RPMI7951 (cell line): ENCODE results near the gene TERB2. TPM values are rescaled to one million over a fixed set of nuclear protein-coding genes. Genes with fewer than 3 reads are reported as not detected.
"Not testable (repeated sequence)": the region's sequence is repeated elsewhere in the genome, so short reads cannot be mapped to it uniquely, and the experiment has no call there.

Experiments
- DNase-seq: peaks from one replicate; pipeline ENCODE4 v3.0.0-alpha.2; 2012; ENCODE audit warnings: low read depth
- total RNA-seq: library from RNA; depleted of rRNA; stranded (reverse); fragments of >200 nt; shearing (Covaris generic); gene quantifications from 2 replicates; pipeline ENCODE4 v1.2.3, GENCODE V29; 2014; rRNA removed

The TERB2 gene
- total RNA-seq, 1 experiment from 2014 or later = not detected

- DNase-seq = not testable (repeated sequence)
These were observed 47.4 kb downstream of the TERB2 start for GRCh38 chr15:45003731-45004410.

- not testable (repeated sequence) for DNase-seq
These were observed 48.2 kb downstream of the TERB2 start for GRCh38 chr15:45004590-45005175.

- DNase-seq = no peak
These were observed 52.6 kb downstream of the TERB2 start for GRCh38 chr15:45009046-45009445.

GRCh38 chr15:45015114-45015513 is 58.6 kb downstream of the TERB2 start:
- not testable (repeated sequence) for DNase-seq

GRCh38 chr15:45020222-45020900 is 63.9 kb downstream of the TERB2 start:
- not testable (repeated sequence) for DNase-seq

GRCh38 chr15:45020901-45021259 is 64.4 kb downstream of the TERB2 start:
- DNase-seq = not testable (repeated sequence)

- no peak for DNase-seq
These were observed 64.9 kb downstream of the TERB2 start for GRCh38 chr15:45021348-45021747.

- DNase-seq = peak; percentile 85
These were observed 66.6 kb downstream of the TERB2 start, which contains the start of gene SORD for GRCh38 chr15:45022871-45023658. SORD (plus strand) TSS chr15:45023195; CDS start chr15:45023284, 89 bp downstream.

- DNase-seq = peak; percentile 39
These were observed 67.3 kb downstream of the TERB2 start for GRCh38 chr15:45023659-45024225.

GRCh38 chr15:45024649-45025048 is 68.2 kb downstream of the TERB2 start:
- not testable (repeated sequence) for DNase-seq

GRCh38 chr15:45025627-45026026 is 69.1 kb downstream of the TERB2 start:
- DNase-seq = not testable (repeated sequence)

GRCh38 chr15:45026651-45027190 is 70.2 kb downstream of the TERB2 start:
- DNase-seq = peak; percentile 13

- peak; percentile 56 for DNase-seq
These were observed 70.7 kb downstream of the TERB2 start for GRCh38 chr15:45027220-45027619.

Other genes starting within 250 kb of the TERB2 start
- 0.20 and 1.1 TPM in 2 replicates for gene PATL2, start 245.4 kb upstream of the TERB2 start, total RNA-seq
- 9,682 and 10,210 TPM in 2 replicates for gene B2M, start 245.2 kb upstream of the TERB2 start, total RNA-seq
- gene TRIM69, start 220.2 kb upstream of the TERB2 start, total RNA-seq = 10.5 and 13.9 TPM in 2 replicates
- 29.4 and 33.1 TPM in 2 replicates for gene SORD, start 66.5 kb downstream of the TERB2 start, total RNA-seq
- not detected in 2 replicates for gene DUOX2, start 157.5 kb downstream of the TERB2 start, total RNA-seq
- not detected in 2 replicates for gene DUOXA2, start 157.6 kb downstream of the TERB2 start, total RNA-seq
- not detected in 2 replicates for gene DUOXA1, start 173.2 kb downstream of the TERB2 start, total RNA-seq
- gene DUOX1, start 173.3 kb downstream of the TERB2 start, total RNA-seq = not detected in 2 replicates
- gene SHF, start 231.3 kb downstream of the TERB2 start, total RNA-seq = 2.3 and 4.4 TPM in 2 replicates